Measurements from ENCODE around the gene AFDN.

Gene AFDN

DNA sequence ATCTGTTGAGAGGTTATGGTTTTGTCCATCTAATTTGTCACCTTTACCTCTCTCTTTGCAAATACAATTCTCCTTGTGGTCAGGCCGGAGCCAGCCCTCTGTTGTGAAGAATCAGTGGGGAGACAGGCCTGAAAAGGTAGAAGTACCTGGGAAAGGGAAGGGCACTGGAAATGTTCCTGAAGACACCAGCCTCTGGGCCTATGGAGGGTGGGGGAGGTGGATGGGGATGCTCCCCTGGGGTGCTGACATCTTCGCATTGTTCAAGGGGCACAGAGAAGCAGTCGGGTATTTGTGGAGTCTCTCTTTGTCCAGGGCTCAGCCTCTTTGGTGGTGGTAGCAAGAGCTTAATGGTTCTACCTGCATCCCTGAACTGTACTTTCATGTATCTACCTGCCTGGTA lies 24.4 kb upstream of the AFDN start:
- H3K4me3 Mint-ChIP-seq = no peak overlapping the region
- no peaks in the 10 kb centered on the region for H3K36me3 Mint-ChIP-seq (ENCODE audit: low read depth)
- H3K27ac Mint-ChIP-seq = no peak overlapping the region
- H3K27me3 Mint-ChIP-seq (ENCODE audit: low read depth) = peaks cover 59% of the 10 kb centered on the region
- no peaks in the 10 kb centered on the region for H3K4me1 Mint-ChIP-seq (ENCODE audit: low read depth)
- no peaks in the 10 kb centered on the region for H3K9me3 Mint-ChIP-seq

DNA sequence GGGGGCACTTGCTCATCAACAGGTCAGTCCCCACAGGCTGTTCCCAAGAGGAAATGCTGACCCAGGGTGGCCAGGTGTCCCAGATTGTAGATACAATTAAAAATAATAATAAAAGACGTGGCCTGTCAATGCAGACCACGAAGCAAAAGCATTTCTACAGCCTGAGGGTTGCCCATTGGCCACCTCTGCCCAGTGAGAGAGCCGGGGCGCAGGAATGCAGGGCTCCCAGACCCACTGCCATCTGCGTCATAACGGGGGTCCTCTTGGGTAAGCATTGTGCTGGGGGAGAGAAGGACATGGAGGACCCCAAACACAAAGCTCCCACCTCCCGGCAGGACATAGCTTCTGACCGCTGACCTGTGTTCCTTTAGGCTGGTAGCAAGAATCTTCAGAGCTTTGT lies 22.9 kb upstream of the AFDN start:
- no peak overlapping the region for H3K27ac Mint-ChIP-seq
- H3K27me3 Mint-ChIP-seq (ENCODE audit: low read depth) = peaks cover 55% of the 10 kb centered on the region
- no peaks in the 10 kb centered on the region for H3K9me3 Mint-ChIP-seq
- H3K4me3 Mint-ChIP-seq = no peak overlapping the region
- no peaks in the 10 kb centered on the region for H3K36me3 Mint-ChIP-seq (ENCODE audit: low read depth)
- no peaks in the 10 kb centered on the region for H3K4me1 Mint-ChIP-seq (ENCODE audit: low read depth)

DNA sequence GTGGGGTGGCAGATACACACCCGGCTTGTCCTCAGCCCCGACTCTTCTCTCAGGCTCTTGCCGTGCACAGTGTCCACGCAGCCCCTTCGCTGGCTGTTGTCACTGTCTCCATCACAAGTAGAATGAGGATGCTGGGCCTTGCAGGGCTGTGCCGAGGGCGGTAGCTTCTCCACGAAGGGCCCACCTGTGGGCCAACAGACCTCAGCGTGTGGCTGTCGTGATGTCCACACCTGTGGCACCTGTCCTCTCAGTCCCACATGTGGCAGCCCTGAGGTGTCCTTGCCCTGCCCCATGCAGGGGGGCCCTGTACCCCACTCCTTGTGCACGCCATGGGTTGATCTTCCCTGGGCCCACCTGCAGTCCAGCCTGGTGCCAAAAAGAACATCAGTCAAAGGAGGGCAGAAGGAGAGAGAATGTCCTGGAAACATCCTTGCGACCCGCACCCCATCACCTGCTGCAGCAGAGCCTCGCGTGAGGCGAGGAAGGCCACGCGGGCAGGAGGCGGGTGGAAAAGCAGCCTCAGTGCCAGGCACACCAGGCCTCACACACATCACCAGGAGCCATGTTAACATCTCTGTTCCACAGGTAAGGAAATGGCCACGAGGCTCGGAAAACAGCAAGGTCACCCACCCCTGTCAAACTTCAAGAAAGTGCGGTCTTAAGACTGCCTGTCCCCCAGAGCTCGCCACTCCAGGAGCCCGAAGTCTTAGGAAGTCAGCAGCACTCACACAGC lies 22.3 kb upstream of the AFDN start:
- H3K9me3 Mint-ChIP-seq = no peaks in the 10 kb centered on the region
- no peak overlapping the region for H3K27ac Mint-ChIP-seq
- no peak overlapping the region for H3K4me3 Mint-ChIP-seq
- H3K4me1 Mint-ChIP-seq (ENCODE audit: low read depth) = no peaks in the 10 kb centered on the region
- peaks cover 54% of the 10 kb centered on the region for H3K27me3 Mint-ChIP-seq (ENCODE audit: low read depth)
- H3K36me3 Mint-ChIP-seq (ENCODE audit: low read depth) = no peaks in the 10 kb centered on the region

DNA sequence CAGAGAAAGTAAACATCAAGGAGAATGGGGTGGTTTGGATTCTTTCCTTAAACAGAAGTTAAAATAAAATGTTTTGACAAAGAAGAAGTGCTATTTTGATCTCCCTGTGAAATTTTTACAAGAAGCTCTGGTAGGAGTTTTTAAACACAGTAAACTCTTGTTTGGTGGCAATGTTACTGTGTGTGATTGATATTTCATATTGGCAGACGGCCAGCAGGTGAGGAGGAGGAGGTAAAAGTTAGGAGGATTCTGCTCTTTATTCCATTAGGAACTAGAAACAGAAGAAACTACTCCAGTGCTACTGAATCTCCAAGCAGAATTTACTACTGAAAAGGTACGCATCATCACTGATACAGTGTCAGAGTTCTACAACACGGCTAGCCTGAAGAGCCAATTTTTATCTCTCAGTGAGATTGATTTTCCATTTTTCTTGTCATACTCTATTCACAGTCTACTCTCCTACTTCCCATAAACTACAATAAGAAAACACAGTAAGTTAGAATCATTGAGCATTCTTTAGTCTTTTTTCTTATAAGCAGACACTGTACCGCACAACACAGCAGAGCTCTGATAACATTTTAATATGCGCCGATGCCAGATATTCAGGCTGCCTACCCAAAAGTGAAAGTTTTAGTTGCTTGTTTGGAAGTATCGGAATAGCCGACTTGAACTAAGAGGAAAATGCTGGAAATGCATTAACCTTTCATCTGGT lies 21.2 kb upstream of the AFDN start:
- no peak overlapping the region for H3K4me3 Mint-ChIP-seq
- peaks cover 54% of the 10 kb centered on the region for H3K27me3 Mint-ChIP-seq (ENCODE audit: low read depth)
- H3K9me3 Mint-ChIP-seq = no peaks in the 10 kb centered on the region
- no peaks in the 10 kb centered on the region for H3K36me3 Mint-ChIP-seq (ENCODE audit: low read depth)
- H3K4me1 Mint-ChIP-seq (ENCODE audit: low read depth) = no peaks in the 10 kb centered on the region
- H3K27ac Mint-ChIP-seq = no peak overlapping the region

DNA sequence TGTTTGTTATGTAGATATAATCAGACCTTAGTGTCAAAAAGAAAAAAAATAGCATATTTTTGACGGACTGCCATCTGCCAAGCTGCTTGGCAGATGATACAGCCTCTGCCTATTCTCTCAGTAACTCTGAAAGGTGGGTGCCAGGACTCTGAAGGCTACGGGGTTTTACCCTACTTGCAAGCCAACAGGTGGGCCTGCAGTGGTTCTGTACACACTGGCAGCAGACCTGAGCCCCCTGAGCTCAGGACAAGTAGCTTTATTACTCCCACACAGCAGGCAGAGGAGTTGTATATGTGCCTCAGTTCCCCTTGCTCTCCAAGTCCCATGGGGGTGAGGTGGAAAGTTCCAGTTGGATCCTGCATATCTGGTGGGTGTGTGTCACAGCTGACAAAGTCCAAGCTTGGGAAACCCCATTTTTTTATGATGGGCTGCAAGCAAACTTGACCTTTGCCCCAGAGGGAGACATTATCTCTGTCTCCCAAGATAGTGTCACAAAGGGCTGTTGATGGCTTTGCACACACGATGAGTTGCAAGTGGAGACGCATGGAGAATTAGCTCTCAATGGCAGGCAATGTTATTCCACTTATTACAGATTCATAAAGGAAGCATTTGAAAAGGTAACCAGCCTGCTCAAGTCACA lies 20.5 kb upstream of the AFDN start:
- H3K27me3 Mint-ChIP-seq (ENCODE audit: low read depth) = peaks cover 57% of the 10 kb centered on the region
- H3K4me3 Mint-ChIP-seq = no peak overlapping the region
- no peak overlapping the region for H3K27ac Mint-ChIP-seq
- H3K36me3 Mint-ChIP-seq (ENCODE audit: low read depth) = no peaks in the 10 kb centered on the region
- H3K9me3 Mint-ChIP-seq = no peaks in the 10 kb centered on the region
- no peaks in the 10 kb centered on the region for H3K4me1 Mint-ChIP-seq (ENCODE audit: low read depth)

DNA sequence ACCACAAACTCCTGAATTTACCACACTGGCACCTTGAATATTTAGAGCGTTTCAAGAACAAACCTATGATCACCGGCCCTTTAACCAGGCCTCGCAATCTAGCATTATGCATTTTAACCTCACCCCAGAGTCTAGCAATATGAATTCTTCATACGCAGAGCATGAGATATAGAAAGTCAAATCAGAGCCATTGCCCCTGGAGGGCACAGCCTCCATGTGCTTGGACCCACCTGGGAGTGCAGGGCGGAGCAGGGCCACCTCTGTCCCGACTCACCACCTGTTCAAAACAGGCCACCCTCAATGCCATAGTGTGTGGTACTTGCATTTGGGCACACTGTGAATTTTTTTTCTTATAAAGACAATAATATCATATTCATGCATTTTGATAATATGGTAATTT lies 19.5 kb upstream of the AFDN start:
- Mint-ChIP-seq H3K27me3 (ENCODE audit: low read depth) (peaks cover 54% of the 10 kb centered on the region), H3K27ac (no peak overlapping the region), H3K36me3 (ENCODE audit: low read depth) (no peaks in the 10 kb centered on the region), H3K4me3 (no peak overlapping the region), H3K9me3 (no peaks in the 10 kb centered on the region), H3K4me1 (ENCODE audit: low read depth) (no peaks in the 10 kb centered on the region)

DNA sequence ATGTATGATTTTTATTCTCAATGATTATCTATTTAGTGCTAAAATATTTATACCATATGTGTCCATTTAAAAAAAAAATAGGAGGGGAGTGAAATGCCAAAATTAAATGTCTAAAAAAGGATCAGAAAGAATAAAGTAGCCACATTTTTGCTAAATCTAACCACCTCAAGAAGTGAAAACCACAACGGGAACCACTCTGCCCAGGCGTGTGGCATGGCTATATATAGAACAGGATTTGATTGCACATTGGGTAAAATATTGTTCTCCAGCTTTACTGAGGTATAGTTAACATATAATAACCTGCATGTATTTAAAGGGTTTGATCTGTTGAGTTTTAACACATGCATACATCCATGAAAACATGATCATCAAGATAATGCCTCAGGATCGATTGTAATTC lies 19.0 kb upstream of the AFDN start:
- Mint-ChIP-seq H3K9me3 (no peaks in the 10 kb centered on the region), H3K27ac (no peak overlapping the region), H3K36me3 (ENCODE audit: low read depth) (no peaks in the 10 kb centered on the region), H3K27me3 (ENCODE audit: low read depth) (peaks cover 50% of the 10 kb centered on the region), H3K4me1 (ENCODE audit: low read depth) (no peaks in the 10 kb centered on the region), H3K4me3 (no peak overlapping the region)

DNA sequence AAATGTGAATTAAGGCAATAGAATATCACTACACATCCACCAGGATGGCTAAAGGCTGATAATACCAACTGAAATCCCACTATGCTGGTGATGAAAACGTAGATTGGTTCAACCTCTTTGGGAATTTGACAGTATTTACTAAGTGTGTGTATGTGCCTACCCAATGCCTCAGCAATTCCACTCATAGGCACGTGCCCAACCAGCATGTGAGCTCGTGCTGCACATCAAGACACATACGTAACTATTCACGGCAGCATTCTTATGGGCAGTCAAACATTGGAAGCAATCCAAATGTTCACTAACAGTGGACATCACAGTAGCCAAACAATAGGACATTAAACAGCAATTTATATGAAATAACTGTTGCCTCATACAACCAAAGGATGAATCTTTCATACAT lies 15.7 kb upstream of the AFDN start:
- no peaks in the 10 kb centered on the region for H3K9me3 Mint-ChIP-seq
- peaks cover 43% of the 10 kb centered on the region for H3K27me3 Mint-ChIP-seq (ENCODE audit: low read depth)
- H3K36me3 Mint-ChIP-seq (ENCODE audit: low read depth) = no peaks in the 10 kb centered on the region
- no peak overlapping the region for H3K27ac Mint-ChIP-seq
- H3K4me1 Mint-ChIP-seq (ENCODE audit: low read depth) = no peaks in the 10 kb centered on the region
- H3K4me3 Mint-ChIP-seq = no peak overlapping the region

DNA sequence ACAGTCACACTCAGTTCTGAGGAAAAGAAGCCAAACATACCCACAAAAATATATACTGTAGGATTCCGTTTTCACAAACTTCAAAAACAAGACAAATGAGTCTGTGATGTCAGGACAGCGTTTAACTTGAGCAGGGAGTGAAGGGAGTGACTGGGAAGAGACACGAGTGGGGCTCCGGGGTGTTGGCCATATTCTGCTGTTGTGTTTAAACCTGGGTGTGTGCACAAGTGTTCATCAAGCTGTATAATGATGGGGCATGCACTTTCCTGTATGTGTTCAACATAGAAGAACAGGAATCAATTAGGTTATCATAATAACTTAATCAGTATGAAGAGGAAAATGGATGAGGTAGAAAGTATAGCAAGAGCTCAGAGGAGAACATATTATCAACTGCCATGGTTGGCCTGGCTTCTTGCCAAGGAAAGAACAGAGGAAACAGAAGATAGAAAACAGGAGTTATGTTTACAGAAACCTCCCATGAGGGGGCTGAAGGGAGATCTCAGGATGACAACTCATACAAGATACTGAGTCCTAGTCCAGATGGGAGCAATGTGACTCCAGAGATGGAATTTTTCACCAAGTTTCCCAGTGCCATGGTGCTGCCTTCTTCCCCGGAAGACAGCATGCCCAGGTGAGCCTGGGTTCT lies 15.1 kb upstream of the AFDN start:
- Mint-ChIP-seq H3K36me3 (ENCODE audit: low read depth) (no peaks in the 10 kb centered on the region), H3K4me3 (no peak overlapping the region), H3K27ac (no peak overlapping the region), H3K9me3 (no peaks in the 10 kb centered on the region), H3K27me3 (ENCODE audit: low read depth) (peaks cover 43% of the 10 kb centered on the region), H3K4me1 (ENCODE audit: low read depth) (no peaks in the 10 kb centered on the region)

DNA sequence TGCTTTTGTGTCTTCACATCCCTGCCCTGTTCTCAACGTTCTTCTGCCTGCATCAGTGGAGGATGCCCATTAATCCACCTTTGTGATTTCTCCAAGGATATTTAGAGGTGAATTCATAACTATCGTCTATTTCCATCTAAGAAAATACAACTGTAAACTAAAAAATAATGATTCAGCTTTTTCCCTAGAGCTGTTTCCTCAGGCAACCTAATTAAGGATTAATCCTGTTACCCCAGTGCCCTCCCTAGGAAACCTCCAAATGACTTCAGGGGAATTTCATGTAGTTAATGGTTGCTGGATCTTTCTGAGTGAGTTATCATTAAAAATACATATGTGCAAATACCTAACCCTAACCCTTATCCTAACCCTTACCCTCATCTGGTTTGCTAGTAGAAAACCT lies 14.6 kb upstream of the AFDN start:
- Mint-ChIP-seq H3K36me3 (ENCODE audit: low read depth) (no peaks in the 10 kb centered on the region), H3K27me3 (ENCODE audit: low read depth) (peaks cover 45% of the 10 kb centered on the region), H3K4me1 (ENCODE audit: low read depth) (no peaks in the 10 kb centered on the region), H3K9me3 (no peaks in the 10 kb centered on the region), H3K4me3 (no peak overlapping the region), H3K27ac (no peak overlapping the region)

DNA sequence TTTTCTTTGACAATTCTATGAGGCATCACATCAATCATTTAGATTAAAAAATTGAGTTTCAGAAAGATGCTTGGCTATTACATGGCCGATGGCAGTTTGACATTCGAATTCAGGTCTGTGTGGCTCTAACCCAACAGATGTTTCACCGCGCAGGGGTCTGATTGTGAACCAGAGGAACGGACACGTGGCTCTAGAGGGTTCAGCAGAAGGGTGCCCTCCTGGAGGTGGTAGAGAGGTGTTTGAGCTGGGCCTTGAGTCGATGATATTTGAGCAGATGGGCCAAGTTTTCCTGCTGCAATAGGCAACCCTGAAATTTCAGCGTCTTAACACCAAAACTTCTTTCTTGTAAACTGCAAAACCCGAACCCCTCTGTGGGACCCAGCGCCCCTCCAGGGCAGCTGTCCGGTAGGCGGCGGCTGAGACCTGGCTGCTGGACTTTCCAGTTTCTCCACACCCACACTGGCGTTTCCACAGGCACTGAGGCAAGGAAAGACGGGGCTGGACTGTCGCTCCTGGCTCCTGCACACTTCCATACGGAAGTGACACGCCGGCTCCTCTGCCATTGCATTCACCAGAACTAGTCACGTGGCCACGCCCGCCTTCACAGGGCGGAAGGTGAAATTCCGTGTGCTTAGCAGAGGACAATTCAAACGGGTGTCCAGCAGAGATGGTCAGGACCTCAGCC lies 11.3 kb upstream of the AFDN start:
- Mint-ChIP-seq H3K4me1 (ENCODE audit: low read depth) (no peaks in the 10 kb centered on the region), H3K36me3 (ENCODE audit: low read depth) (no peaks in the 10 kb centered on the region), H3K9me3 (no peaks in the 10 kb centered on the region), H3K4me3 (peak overlapping the region; percentile 29), H3K27me3 (ENCODE audit: low read depth) (peaks cover 54% of the 10 kb centered on the region), H3K27ac (no peak overlapping the region)

DNA sequence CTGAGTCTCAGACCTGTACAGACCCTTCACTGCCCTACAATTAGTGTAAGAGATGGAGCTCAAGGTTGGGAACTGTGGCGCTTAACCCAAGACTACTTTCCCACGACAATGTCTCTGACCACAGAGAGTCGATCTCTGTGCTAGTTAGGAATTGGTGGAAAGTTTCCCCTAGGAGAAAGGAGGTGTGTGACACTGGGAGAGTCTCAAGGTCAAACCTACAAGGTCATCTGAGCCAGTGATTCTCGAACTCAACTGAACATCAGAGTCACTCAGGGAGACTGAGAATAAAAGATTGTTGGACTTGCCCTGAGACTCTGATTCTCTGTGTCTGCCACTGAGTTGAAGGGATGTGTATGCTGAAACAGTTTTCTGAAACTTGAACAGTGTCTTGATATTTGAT lies 9.7 kb upstream of the AFDN start:
- Mint-ChIP-seq H3K9me3 (no peaks in the 10 kb centered on the region), H3K27me3 (ENCODE audit: low read depth) (peaks cover 56% of the 10 kb centered on the region), H3K4me3 (no peak overlapping the region), H3K4me1 (ENCODE audit: low read depth) (no peaks in the 10 kb centered on the region), H3K27ac (no peak overlapping the region), H3K36me3 (ENCODE audit: low read depth) (no peaks in the 10 kb centered on the region)

DNA sequence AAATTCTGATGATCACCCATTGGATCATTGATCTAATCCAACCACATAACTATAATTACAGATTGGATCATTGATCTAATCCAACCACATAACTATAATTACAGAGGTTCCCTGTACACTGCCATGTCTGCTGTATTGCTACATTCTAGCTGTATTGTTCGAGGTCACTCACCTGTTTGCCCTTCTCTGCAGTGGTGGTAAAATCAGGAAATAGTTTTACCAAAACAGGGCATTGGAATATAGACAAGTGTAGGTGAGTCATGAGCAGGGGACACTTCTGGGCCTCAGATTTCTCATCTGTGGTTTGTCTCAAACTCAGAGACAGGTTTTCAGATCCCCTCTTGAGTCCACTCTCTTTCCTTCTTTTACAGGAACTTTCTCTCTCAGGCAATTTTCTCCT lies 9.0 kb upstream of the AFDN start:
- Mint-ChIP-seq H3K9me3 (no peaks in the 10 kb centered on the region), H3K27me3 (ENCODE audit: low read depth) (peaks cover 55% of the 10 kb centered on the region), H3K27ac (no peak overlapping the region), H3K36me3 (ENCODE audit: low read depth) (no peaks in the 10 kb centered on the region), H3K4me3 (no peak overlapping the region), H3K4me1 (ENCODE audit: low read depth) (no peaks in the 10 kb centered on the region)

DNA sequence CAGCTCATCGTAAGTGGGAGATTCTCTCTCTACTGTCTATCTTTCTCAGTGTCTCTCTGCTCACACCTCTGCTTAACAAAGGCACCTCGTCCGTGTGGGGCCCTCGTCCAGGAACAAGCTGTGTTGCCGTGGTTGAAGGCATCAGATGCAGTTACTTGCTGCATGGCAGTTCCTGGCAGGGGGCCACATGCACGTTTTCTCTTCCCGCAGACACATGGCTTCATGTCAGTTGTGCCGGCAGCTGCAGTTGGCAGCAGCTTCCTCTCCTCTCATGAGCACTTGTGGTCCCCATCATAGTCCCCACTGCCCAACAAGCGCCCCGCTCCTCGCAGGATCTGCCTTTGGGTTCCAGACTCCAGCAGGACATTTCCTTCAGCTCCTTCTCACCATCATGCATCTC lies 7.1 kb upstream of the AFDN start:
- H3K9me3 Mint-ChIP-seq = no peaks in the 10 kb centered on the region
- no peak overlapping the region for H3K4me3 Mint-ChIP-seq
- H3K36me3 Mint-ChIP-seq (ENCODE audit: low read depth) = no peaks in the 10 kb centered on the region
- H3K27me3 Mint-ChIP-seq (ENCODE audit: low read depth) = peaks cover 65% of the 10 kb centered on the region
- no peak overlapping the region for H3K27ac Mint-ChIP-seq
- H3K4me1 Mint-ChIP-seq (ENCODE audit: low read depth) = no peaks in the 10 kb centered on the region

Measured in T-helper 1 cell treated with Interleukin-12 subunit alpha and Interleukin-12 subunit beta and Interleukin-4 antibody, amounts not matched to agents 30 μg/mL and 1 μg/mL, for 36 hours (primary cell).